Breast epithelium (tissue), 3 donors: ENCODE data around the gene SMCO4.

Source experiments
- POLR2A ChIP-seq: fragments of 450-650 bp; IDR thresholded peaks from one replicate; pipeline ENCODE4 v1.6.1; 2016; ENCODE audit warnings: antibody characterized with exemption, mild to moderate bottlenecking, moderate library complexity
- TF ChIP-seq, protein P1 (sequence below), 3 donors: fragments of 450-650 bp; IDR thresholded peaks; one replicate each; pipeline ENCODE4 v1.5.1; 2016 to 2017; ENCODE audit warnings: antibody characterized with exemption in 3 of 3, mild to moderate bottlenecking in 3 of 3, moderate library complexity in 3 of 3

DNA sequence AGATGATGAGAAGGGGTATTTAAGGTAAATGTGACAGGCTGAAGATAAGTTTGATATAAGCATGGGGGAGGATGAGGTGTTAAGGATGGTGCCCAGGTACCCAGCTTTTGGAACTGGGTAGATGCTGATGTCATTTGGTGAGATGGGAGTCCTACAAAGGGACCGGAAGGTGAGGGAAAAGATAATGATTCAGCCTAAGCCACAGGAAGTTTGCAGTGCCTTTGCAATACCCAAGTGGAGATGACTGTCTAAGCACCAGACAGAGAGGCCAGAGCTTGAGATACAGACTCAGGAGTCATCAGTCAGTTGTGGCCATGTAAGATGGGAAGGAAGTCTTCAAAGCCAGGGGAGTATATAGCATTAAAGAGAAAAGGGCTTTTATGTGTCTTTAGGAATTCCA is 30.0 kb upstream of the SMCO4 start:
- TF ChIP-seq, protein P1, sequence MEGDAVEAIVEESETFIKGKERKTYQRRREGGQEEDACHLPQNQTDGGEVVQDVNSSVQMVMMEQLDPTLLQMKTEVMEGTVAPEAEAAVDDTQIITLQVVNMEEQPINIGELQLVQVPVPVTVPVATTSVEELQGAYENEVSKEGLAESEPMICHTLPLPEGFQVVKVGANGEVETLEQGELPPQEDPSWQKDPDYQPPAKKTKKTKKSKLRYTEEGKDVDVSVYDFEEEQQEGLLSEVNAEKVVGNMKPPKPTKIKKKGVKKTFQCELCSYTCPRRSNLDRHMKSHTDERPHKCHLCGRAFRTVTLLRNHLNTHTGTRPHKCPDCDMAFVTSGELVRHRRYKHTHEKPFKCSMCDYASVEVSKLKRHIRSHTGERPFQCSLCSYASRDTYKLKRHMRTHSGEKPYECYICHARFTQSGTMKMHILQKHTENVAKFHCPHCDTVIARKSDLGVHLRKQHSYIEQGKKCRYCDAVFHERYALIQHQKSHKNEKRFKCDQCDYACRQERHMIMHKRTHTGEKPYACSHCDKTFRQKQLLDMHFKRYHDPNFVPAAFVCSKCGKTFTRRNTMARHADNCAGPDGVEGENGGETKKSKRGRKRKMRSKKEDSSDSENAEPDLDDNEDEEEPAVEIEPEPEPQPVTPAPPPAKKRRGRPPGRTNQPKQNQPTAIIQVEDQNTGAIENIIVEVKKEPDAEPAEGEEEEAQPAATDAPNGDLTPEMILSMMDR (IDR thresholded peaks at IDR 0.05), result no peak
- TF ChIP-seq POLR2A, result no peak
